DND-41 (cell line): ENCODE measurements around the gene LTF.
A peak's percentile ranks its signal among the peaks of the same experiment; 100 is the strongest.

ENCODE experiments used
- ATAC-seq: fragments of 200-7000 bp; cut with Tn5 transposase; 3 replicates; pipeline ENCODE4 v1.9.1; 2021; ENCODE audit warnings: low read depth; ENCODE audit not compliant: insufficient read depth
- DNase-seq: peaks from one replicate; pipeline ENCODE4 v3.0.0-alpha.2; 2020
- H2AFZ ChIP-seq: 2 replicates; pipeline ENCODE4 v1.6.0; 2012; ENCODE audit warnings: low read depth, low read length
- H3K27ac ChIP-seq: 2 replicates; pipeline ENCODE4 v1.5.1; 2012; ENCODE audit warnings: low read length, inconsistent platforms
- H3K27me3 ChIP-seq: fragments of 200-600 bp; sonication (generic); 2 replicates; pipeline ENCODE4 v1.6.0; 2012; ENCODE audit warnings: low read length, mild to moderate bottlenecking, inconsistent platforms; ENCODE audit not compliant: insufficient read depth, poor library complexity
- H3K36me3 ChIP-seq: 2 replicates; pipeline ENCODE4 v1.5.1; 2012; ENCODE audit warnings: low read length, inconsistent platforms; ENCODE audit not compliant: insufficient read depth
- H3K4me1 ChIP-seq: 2 replicates; pipeline ENCODE4 v1.5.1; 2012; ENCODE audit warnings: mild to moderate bottlenecking, low read length; ENCODE audit not compliant: insufficient read depth
- H3K4me2 ChIP-seq: 2 replicates; pipeline ENCODE4 v1.6.0; 2012; ENCODE audit warnings: mild to moderate bottlenecking, moderate library complexity, low read length, inconsistent platforms; ENCODE audit not compliant: insufficient read depth
- H3K4me3 ChIP-seq, 2 experiments: fragments of 200-600 bp in 1 of 2; shearing (Covaris generic) in 1 of 2; 2 replicates each; pipeline ENCODE4 v1.5.1; 2012 to 2016; ENCODE audit warnings: inconsistent platforms in 2 of 2, low read length in 2 of 2, mild to moderate bottlenecking in 2 of 2, low read depth in 1 of 2, moderate library complexity in 1 of 2
- H3K79me2 ChIP-seq: 2 replicates; pipeline ENCODE4 v1.6.0; 2012; ENCODE audit warnings: low read length, inconsistent platforms; ENCODE audit not compliant: insufficient read depth
- H3K9ac ChIP-seq: 2 replicates; pipeline ENCODE4 v1.6.0; 2012; ENCODE audit warnings: low read depth, mild to moderate bottlenecking, inconsistent platforms, low read length, moderate library complexity
- H3K9me3 ChIP-seq: 2 replicates; pipeline ENCODE4 v1.5.1; 2012; ENCODE audit warnings: low read length, moderate library complexity, mild to moderate bottlenecking, inconsistent platforms; ENCODE audit not compliant: insufficient read depth, severe bottlenecking
- H4K20me1 ChIP-seq: 2 replicates; pipeline ENCODE4 v1.6.0; 2012; ENCODE audit warnings: low read length; ENCODE audit not compliant: insufficient read depth
- CTCF ChIP-seq: IDR thresholded peaks from 2 replicates; pipeline ENCODE4 v1.5.1; 2012; ENCODE audit warnings: borderline replicate concordance, low read length, moderate library complexity, mild to moderate bottlenecking; ENCODE audit not compliant: poor library complexity, severe bottlenecking; ENCODE audit errors: extremely low read depth
- EZH2 ChIP-seq: IDR thresholded peaks from 3 replicates; pipeline ENCODE4 v1.6.1; 2012; ENCODE audit warnings: borderline replicate concordance, low read depth, mild to moderate bottlenecking, moderate library complexity, low read length, inconsistent platforms; ENCODE audit not compliant: severe bottlenecking

Gene LTF

GRCh38 chr3:46386205-46386604 is 78.5 kb downstream of the LTF start:
- Histone ChIP-seq H3K9me3 (no peaks in the 10 kb centered on the region), H2AFZ (no peak overlapping the region; the same call in 1 of the 2 replicates), H3K4me3 (peak overlapping the region in 1 of 2 experiments; percentile 14; a peak in 1 of 4 replicates), H3K27ac (peak overlapping the region; percentile 88), H3K27me3 (no peaks in the 10 kb centered on the region), H3K9ac (peak overlapping the region; percentile 45), H3K79me2 (no peaks in the 10 kb centered on the region), H4K20me1 (no peaks in the 10 kb centered on the region), H3K4me2 (peak overlapping the region; percentile 50), H3K4me1 (peaks cover 64% of the 10 kb centered on the region), H3K36me3 (no peaks in the 10 kb centered on the region)
- ATAC-seq (peak; percentile 73), DNase-seq (peak; percentile 76)
- TF ChIP-seq CTCF (no peak), EZH2 (no peak)
